Measurements from ENCODE around the gene FGGY. TPM values are rescaled to one million over a fixed set of nuclear protein-coding genes. Genes with fewer than 3 reads are reported as not detected.
"Not testable (repeated sequence)": the region's sequence is repeated elsewhere in the genome, so short reads cannot be mapped to it uniquely, and the experiment has no call there.

The FGGY gene
- total and polyA plus RNA-seq, 4 donors: 9.0 to 44.4 (median 21.1) TPM

DNA sequence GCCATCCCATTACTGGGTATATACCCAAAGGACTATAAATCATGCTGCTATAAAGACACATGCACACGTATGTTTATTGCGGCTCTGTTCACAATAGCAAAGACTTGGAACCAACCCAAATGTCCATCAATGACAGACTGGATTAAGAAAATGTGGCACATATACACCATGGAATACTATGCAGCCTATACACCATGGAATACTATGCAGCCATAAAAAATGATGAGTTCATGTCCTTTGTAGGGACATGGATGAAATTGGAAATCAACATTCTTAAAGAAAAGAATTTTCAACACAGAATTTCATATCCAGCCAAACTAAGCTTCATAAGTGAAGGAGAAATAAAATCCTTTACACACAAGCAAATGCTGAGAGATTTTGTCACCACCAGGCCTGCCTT, 166.0 kb downstream of the FGGY start:
- DNase-seq (ENCODE audit: low read depth in 4 of 6, low spot score in 6 of 6); H3K4me1 ChIP-seq (ENCODE audit: control insufficient read depth, insufficient read depth, low read length); H3K27me3 ChIP-seq (ENCODE audit: control insufficient read depth, insufficient read depth, low read length); H3K36me3 ChIP-seq (ENCODE audit: control insufficient read depth, insufficient read depth, low read length); H3K9me3 ChIP-seq (ENCODE audit: control insufficient read depth, insufficient read depth, low read length); H3K4me3 ChIP-seq (ENCODE audit: low read depth, low read length); H3K27ac ChIP-seq (ENCODE audit: low read depth, low read length): not testable (repeated sequence)
- no CpG with 5 or more reads among the region's 2 CpGs for WGBS (ENCODE audit: insufficient coverage)

DNA sequence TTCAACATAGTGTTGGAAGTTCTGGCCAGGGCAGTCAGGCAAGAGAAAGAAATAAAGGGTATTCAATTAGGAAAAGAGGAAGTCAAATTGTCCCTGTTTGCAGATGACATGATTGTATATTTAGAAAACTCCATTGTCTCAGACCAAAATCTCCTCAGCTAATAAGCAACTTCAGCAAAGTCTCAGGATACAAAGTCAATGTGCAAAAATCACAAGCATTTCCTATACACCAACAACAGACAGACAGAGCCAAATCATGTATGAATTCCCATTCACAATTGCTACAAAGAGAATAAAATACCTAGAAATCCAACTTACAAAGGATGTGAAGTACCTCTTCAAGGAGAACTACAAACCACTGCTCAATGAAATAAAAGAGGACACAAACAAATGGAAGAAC, 168.6 kb downstream of the FGGY start:
- DNase-seq (ENCODE audit: low read depth in 4 of 6, low spot score in 6 of 6); H3K27me3 ChIP-seq (ENCODE audit: control insufficient read depth, insufficient read depth, low read length); H3K9me3 ChIP-seq (ENCODE audit: control insufficient read depth, insufficient read depth, low read length); H3K4me1 ChIP-seq (ENCODE audit: control insufficient read depth, insufficient read depth, low read length); H3K36me3 ChIP-seq (ENCODE audit: control insufficient read depth, insufficient read depth, low read length); H3K27ac ChIP-seq (ENCODE audit: low read depth, low read length); H3K4me3 ChIP-seq (ENCODE audit: low read depth, low read length): not testable (repeated sequence)

DNA sequence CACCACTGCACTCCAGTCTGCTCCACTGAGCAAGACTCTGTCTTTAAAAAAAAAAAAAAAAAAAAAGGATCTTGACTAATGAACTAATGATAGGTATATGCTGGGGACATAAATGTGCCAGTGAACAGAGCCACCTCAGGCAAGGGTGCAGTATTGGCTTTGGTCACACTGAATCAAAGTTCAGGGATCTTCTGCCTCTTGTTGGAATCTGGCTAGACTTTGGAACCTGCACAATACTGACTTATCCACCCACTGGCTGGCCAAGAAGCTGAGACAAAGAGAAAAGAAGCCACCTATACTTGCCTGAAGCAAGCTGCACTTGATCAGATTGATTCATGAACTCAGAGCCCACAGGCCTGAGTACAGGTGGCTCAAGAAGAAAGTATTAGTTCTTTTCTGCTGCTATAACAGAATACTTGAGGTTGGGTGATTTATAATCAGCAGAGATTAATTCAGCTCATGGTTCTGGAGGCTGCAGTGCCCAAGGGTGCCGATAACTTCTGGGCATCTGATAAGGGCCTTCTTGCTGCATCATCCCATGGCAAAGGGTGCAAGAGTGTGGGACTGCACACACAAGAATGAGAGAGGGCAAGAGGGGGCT, 172.0 kb downstream of the FGGY start:
- WGBS (ENCODE audit: insufficient coverage): 100% methylated on average over 1 of the region's 1 CpG
- Histone ChIP-seq H3K36me3 (ENCODE audit: control insufficient read depth, insufficient read depth, low read length) (no peaks in the 10 kb centered on the region), H3K27me3 (ENCODE audit: control insufficient read depth, insufficient read depth, low read length) (no peaks in the 10 kb centered on the region), H3K4me3 (ENCODE audit: low read depth, low read length) (no peak overlapping the region), H3K27ac (ENCODE audit: low read depth, low read length) (no peak overlapping the region), H3K4me1 (ENCODE audit: control insufficient read depth, insufficient read depth, low read length) (no peaks in the 10 kb centered on the region), H3K9me3 (ENCODE audit: control insufficient read depth, insufficient read depth, low read length) (no peaks in the 10 kb centered on the region)
- no peak for DNase-seq (ENCODE audit: low read depth in 4 of 6, low spot score in 6 of 6)

DNA sequence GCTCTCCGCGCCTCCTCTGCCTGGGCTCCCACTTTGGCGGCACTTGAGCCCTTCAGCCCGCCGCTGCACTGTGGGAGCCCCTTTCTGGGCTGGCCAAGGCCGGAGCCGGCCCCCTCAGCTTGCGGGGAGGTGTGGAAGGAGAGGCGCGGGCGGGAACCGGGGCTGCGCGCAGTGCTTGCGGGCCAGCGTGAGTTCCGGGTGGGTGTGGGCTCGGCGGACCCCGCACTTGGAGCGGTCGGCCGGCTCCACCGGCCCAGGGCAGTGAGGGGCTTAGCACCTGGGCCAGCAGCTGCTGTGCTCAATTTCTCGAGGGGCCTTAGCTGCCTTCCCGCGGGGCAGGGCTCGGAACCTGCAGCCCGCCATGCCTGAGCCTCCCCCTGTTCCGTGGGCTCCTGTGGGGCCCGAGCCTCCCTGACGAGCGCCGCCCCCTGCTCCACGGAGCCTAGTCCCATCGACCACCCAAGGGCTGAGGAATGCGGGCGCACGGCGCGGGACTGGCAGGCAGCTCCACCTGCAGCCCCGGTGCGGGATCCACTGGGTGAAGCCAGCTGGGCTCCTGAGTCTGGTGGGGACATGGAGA, 175.2 kb downstream of the FGGY start:
- not testable (repeated sequence) for H3K4me3 ChIP-seq (ENCODE audit: low read depth, low read length); H3K9me3 ChIP-seq (ENCODE audit: control insufficient read depth, insufficient read depth, low read length); H3K27me3 ChIP-seq (ENCODE audit: control insufficient read depth, insufficient read depth, low read length); H3K4me1 ChIP-seq (ENCODE audit: control insufficient read depth, insufficient read depth, low read length); H3K27ac ChIP-seq (ENCODE audit: low read depth, low read length); DNase-seq (ENCODE audit: low read depth in 4 of 6, low spot score in 6 of 6); H3K36me3 ChIP-seq (ENCODE audit: control insufficient read depth, insufficient read depth, low read length)
- 99% methylated on average over 43 of the region's 43 CpGs for WGBS (ENCODE audit: insufficient coverage)

DNA sequence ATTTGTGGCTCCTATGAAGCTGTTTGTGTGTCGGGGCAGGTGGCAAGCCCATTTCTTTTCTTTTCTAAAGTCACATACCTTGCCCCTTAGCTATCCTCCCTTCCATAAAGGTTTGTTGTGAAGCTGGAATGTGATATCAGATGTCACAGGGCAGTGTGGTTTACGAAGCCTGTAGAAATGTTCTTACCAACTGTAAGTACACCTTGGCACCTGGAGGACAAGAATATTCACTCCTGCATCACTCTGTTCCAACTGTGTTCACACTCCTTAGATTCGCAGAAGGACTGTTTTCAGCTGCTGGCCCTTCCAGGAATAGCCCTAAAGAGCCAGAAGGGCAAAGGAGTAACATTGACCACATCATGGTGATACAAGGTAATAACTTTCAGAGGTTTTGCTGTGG, 176.9 kb downstream of the FGGY start:
- 89% methylated on average over 1 of the region's 3 CpGs for WGBS (ENCODE audit: insufficient coverage)
- H3K36me3 ChIP-seq (ENCODE audit: control insufficient read depth, insufficient read depth, low read length): no peaks in the 10 kb centered on the region
- H3K27ac ChIP-seq (ENCODE audit: low read depth, low read length): no peak overlapping the region
- no peaks in the 10 kb centered on the region for H3K27me3 ChIP-seq (ENCODE audit: control insufficient read depth, insufficient read depth, low read length)
- no peaks in the 10 kb centered on the region for H3K9me3 ChIP-seq (ENCODE audit: control insufficient read depth, insufficient read depth, low read length)
- DNase-seq (ENCODE audit: low read depth in 4 of 6, low spot score in 6 of 6): no peak
- no peaks in the 10 kb centered on the region for H3K4me1 ChIP-seq (ENCODE audit: control insufficient read depth, insufficient read depth, low read length)
- no peak overlapping the region for H3K4me3 ChIP-seq (ENCODE audit: low read depth, low read length)

DNA sequence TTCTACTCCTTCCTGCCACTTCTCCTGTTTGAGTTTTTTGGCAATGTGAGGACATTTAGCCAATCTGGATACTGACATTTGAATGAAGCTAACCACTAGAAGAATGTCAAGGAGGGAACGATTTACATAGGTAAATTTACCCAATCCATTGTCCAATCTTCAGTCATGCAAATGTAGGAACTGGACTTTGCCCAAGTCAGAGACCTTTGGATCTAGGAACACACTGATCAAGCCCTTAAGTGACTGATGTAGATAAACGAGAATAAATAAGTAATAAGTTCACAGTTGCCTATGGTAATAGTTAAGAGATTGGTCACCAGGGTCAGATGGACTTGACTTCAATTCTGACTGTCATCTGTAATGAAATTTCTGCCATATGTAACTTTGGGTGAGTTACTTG, 177.6 kb downstream of the FGGY start:
- no peak for DNase-seq (ENCODE audit: low read depth in 4 of 6, low spot score in 6 of 6)
- no peaks in the 10 kb centered on the region for H3K9me3 ChIP-seq (ENCODE audit: control insufficient read depth, insufficient read depth, low read length)
- WGBS (ENCODE audit: insufficient coverage): 83% methylated on average over 1 of the region's 2 CpGs
- no peaks in the 10 kb centered on the region for H3K4me1 ChIP-seq (ENCODE audit: control insufficient read depth, insufficient read depth, low read length)
- no peak overlapping the region for H3K27ac ChIP-seq (ENCODE audit: low read depth, low read length)
- no peaks in the 10 kb centered on the region for H3K36me3 ChIP-seq (ENCODE audit: control insufficient read depth, insufficient read depth, low read length)
- H3K4me3 ChIP-seq (ENCODE audit: low read depth, low read length): no peak overlapping the region
- H3K27me3 ChIP-seq (ENCODE audit: control insufficient read depth, insufficient read depth, low read length): no peaks in the 10 kb centered on the region

DNA sequence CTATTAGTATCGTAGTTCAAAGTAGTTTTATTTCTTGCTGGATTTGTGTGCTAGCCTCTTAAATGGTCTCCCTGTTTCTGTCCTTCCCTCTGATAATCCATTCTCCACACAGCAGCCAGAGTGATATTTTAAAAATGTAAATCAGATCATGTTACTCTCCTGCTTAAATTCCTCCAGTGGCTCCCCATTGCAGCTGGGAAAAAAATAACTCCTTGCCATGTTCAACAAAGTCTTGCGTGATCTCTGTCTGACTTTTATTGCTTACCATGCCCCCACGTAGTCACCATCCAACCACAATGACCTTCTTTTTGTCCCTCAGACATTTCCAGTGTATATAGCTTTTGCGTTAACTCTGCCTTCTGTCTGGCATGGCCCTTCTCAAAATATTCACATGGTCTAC, 178.8 kb downstream of the FGGY start:
- H3K27me3 ChIP-seq (ENCODE audit: control insufficient read depth, insufficient read depth, low read length): no peaks in the 10 kb centered on the region
- no peak overlapping the region for H3K27ac ChIP-seq (ENCODE audit: low read depth, low read length)
- H3K4me1 ChIP-seq (ENCODE audit: control insufficient read depth, insufficient read depth, low read length): no peaks in the 10 kb centered on the region
- H3K4me3 ChIP-seq (ENCODE audit: low read depth, low read length): no peak overlapping the region
- no peaks in the 10 kb centered on the region for H3K9me3 ChIP-seq (ENCODE audit: control insufficient read depth, insufficient read depth, low read length)
- no peaks in the 10 kb centered on the region for H3K36me3 ChIP-seq (ENCODE audit: control insufficient read depth, insufficient read depth, low read length)
- 93% methylated on average over 3 of the region's 4 CpGs for WGBS (ENCODE audit: insufficient coverage)
- no peak for DNase-seq (ENCODE audit: low read depth in 4 of 6, low spot score in 6 of 6)

DNA sequence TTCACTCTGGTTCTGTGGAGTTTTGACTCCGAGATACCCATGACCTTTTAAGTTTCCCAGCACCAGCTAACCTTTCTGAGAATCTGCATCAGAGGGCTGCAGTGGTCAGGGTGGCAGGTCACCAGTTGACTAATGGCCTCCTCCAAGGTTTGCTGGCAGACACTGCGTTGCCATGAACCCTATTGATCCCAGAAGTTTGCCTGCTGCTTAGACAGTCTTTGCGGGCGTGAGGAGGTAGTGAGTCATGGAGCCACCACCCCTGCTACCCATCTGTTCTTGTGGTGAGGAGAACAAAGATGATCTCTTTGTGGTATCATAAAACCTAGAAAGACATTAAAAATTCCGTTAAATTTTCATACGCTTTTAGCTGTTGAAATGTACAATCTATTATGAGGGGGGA, 180.4 kb downstream of the FGGY start:
- no peaks in the 10 kb centered on the region for H3K27me3 ChIP-seq (ENCODE audit: control insufficient read depth, insufficient read depth, low read length)
- no peaks in the 10 kb centered on the region for H3K36me3 ChIP-seq (ENCODE audit: control insufficient read depth, insufficient read depth, low read length)
- DNase-seq (ENCODE audit: low read depth in 4 of 6, low spot score in 6 of 6): no peak
- H3K9me3 ChIP-seq (ENCODE audit: control insufficient read depth, insufficient read depth, low read length): no peaks in the 10 kb centered on the region
- WGBS (ENCODE audit: insufficient coverage): 93% methylated on average over 2 of the region's 6 CpGs
- H3K4me1 ChIP-seq (ENCODE audit: control insufficient read depth, insufficient read depth, low read length): no peaks in the 10 kb centered on the region
- no peak overlapping the region for H3K4me3 ChIP-seq (ENCODE audit: low read depth, low read length)
- no peak overlapping the region for H3K27ac ChIP-seq (ENCODE audit: low read depth, low read length)

DNA sequence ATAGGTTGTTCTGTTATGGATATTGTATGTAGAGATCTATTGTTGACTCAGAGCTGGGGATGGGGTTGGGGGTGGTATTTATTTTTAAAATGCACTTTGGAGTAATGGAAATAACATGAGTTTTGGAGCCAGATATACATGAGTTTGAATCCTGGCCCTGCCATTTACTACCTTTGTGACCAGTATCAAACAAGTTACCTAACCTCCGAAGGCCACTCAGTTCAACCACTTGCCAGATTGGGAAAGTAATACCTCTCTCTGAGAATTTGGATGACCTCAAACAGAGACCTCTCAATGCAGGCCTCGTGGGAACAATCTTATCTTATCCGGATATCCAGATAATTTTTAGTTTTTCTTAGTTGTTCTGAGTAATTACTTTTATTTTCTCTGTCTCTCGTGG, 181.0 kb downstream of the FGGY start:
- no peaks in the 10 kb centered on the region for H3K9me3 ChIP-seq (ENCODE audit: control insufficient read depth, insufficient read depth, low read length)
- DNase-seq (ENCODE audit: low read depth in 4 of 6, low spot score in 6 of 6): no peak
- H3K4me3 ChIP-seq (ENCODE audit: low read depth, low read length): no peak overlapping the region
- no peaks in the 10 kb centered on the region for H3K36me3 ChIP-seq (ENCODE audit: control insufficient read depth, insufficient read depth, low read length)
- 100% methylated on average over 1 of the region's 4 CpGs for WGBS (ENCODE audit: insufficient coverage)
- no peaks in the 10 kb centered on the region for H3K27me3 ChIP-seq (ENCODE audit: control insufficient read depth, insufficient read depth, low read length)
- H3K4me1 ChIP-seq (ENCODE audit: control insufficient read depth, insufficient read depth, low read length): no peaks in the 10 kb centered on the region
- H3K27ac ChIP-seq (ENCODE audit: low read depth, low read length): no peak overlapping the region

DNA sequence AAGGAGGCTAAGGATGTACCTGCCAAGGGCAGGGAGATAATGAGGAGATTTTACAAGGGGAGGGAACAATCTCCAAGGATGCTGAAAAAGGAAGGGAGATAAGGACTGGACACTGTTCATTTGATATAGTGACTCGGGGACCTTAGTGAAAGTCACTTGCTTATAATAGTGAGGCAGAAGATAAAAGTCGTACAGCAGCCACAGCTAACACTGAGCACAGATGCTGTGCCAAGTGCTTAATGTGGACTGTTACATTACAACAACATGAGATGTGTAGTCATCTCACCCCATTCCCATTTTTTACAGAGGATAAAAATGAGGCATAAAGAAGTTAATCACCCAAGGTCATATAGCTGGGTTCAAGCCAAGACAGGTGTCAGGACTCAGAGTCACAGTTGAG, 181.9 kb downstream of the FGGY start:
- no peaks in the 10 kb centered on the region for H3K27me3 ChIP-seq (ENCODE audit: control insufficient read depth, insufficient read depth, low read length)
- no peaks in the 10 kb centered on the region for H3K36me3 ChIP-seq (ENCODE audit: control insufficient read depth, insufficient read depth, low read length)
- H3K27ac ChIP-seq (ENCODE audit: low read depth, low read length): no peak overlapping the region
- H3K4me3 ChIP-seq (ENCODE audit: low read depth, low read length): no peak overlapping the region
- DNase-seq (ENCODE audit: low read depth in 4 of 6, low spot score in 6 of 6): no peak
- no CpG with 5 or more reads among the region's 2 CpGs for WGBS (ENCODE audit: insufficient coverage)
- H3K9me3 ChIP-seq (ENCODE audit: control insufficient read depth, insufficient read depth, low read length): no peaks in the 10 kb centered on the region
- H3K4me1 ChIP-seq (ENCODE audit: control insufficient read depth, insufficient read depth, low read length): no peaks in the 10 kb centered on the region

All from spinal cord (tissue), 10 donors.